SH-SY5Y (cell line): Measurements from ENCODE around the gene KCNE3.
A peak's percentile ranks its signal among the peaks of the same experiment; 100 is the strongest.

Experiments used
- GATA2 ChIP-seq: IDR thresholded peaks from 2 replicates; pipeline ENCODE4 v1.6.1; 2011; ENCODE audit warnings: mild to moderate bottlenecking, low read depth, low read length
- GATA3 ChIP-seq: IDR thresholded peaks from 2 replicates; pipeline ENCODE4 v1.6.1; 2011; ENCODE audit warnings: low read depth, mild to moderate bottlenecking, low read length, moderate library complexity

Gene KCNE3

GRCh38 chr11:74463216-74463615, 4.1 kb downstream of the KCNE3 start:
- TF ChIP-seq GATA3, result no peak
- TF ChIP-seq GATA2, result no peak

- TF ChIP-seq GATA3 (no peak), GATA2 (no peak)
Observed at GRCh38 chr11:74462631-74463030, 4.7 kb downstream of the KCNE3 start.

GRCh38 chr11:74462009-74462408, 5.3 kb downstream of the KCNE3 start:
- no peak for TF ChIP-seq GATA3
- TF ChIP-seq GATA2, result no peak

- TF ChIP-seq GATA2 (no peak), GATA3 (no peak)
Observed at GRCh38 chr11:74460481-74461154, 6.7 kb downstream of the KCNE3 start.

- TF ChIP-seq GATA2 (no peak), GATA3 (no peak)
Observed at GRCh38 chr11:74460065-74460464, 7.3 kb downstream of the KCNE3 start.

GRCh38 chr11:74459584-74459983, 7.8 kb downstream of the KCNE3 start:
- no peak for TF ChIP-seq GATA2
- TF ChIP-seq GATA3, result no peak

- TF ChIP-seq GATA3 (no peak), GATA2 (no peak)
Observed at GRCh38 chr11:74457356-74457755, 10.0 kb downstream of the KCNE3 start.

GRCh38 chr11:74453373-74453975, 13.9 kb downstream of the KCNE3 start:
- TF ChIP-seq GATA2 (no peak), GATA3 (no peak)

GRCh38 chr11:74452366-74452765, 15.0 kb downstream of the KCNE3 start:
- TF ChIP-seq GATA3 (no peak), GATA2 (no peak)

GRCh38 chr11:74450318-74450717, 17.0 kb downstream of the KCNE3 start:
- TF ChIP-seq GATA2 (no peak), GATA3 (no peak)

- TF ChIP-seq GATA2 (no peak), GATA3 (no peak)
Observed at GRCh38 chr11:74449369-74449931, 17.9 kb downstream of the KCNE3 start.

GRCh38 chr11:74447720-74448119, 19.6 kb downstream of the KCNE3 start:
- TF ChIP-seq GATA2 (no peak), GATA3 (no peak)

GRCh38 chr11:74446532-74446938, 20.8 kb downstream of the KCNE3 start:
- TF ChIP-seq GATA2 (peak; percentile 32; the same call in 1 of the 2 replicates), GATA3 (no peak)

- no peak for TF ChIP-seq GATA2
- TF ChIP-seq GATA3, result no peak
Observed at GRCh38 chr11:74444173-74444826, 23.0 kb downstream of the KCNE3 start.
